Measurements from ENCODE around the gene NDRG2.
"Not testable (repeated sequence)": the region's sequence is repeated elsewhere in the genome, so short reads cannot be mapped to it uniquely, and the experiment has no call there.

NDRG2 gene

GRCh38 chr14:21043974-21044618 is 19.2 kb upstream of the NDRG2 start:
- Histone ChIP-seq H3K9ac (no peak overlapping the region), H3K4me1 (peaks cover 12% of the 10 kb centered on the region), H3K27me3 (no peaks in the 10 kb centered on the region), H3K36me3 (no peaks in the 10 kb centered on the region), H3K27ac (no peak overlapping the region), H4K20me1 (no peaks in the 10 kb centered on the region), H3K4me2 (peak overlapping the region; percentile 38), H3K9me3 (no peaks in the 10 kb centered on the region), H3K4me3 (no peak overlapping the region)
- peak; percentile 56; the same call in 1 of the 2 replicates for TF ChIP-seq Cebpa-rat (IDR thresholded peaks at IDR 0.05)

GRCh38 chr14:21043387-21043973 is 18.6 kb upstream of the NDRG2 start:
- H4K20me1 ChIP-seq, result no peaks in the 10 kb centered on the region
- no peaks in the 10 kb centered on the region for H3K9me3 ChIP-seq
- H3K9ac ChIP-seq, result no peak overlapping the region
- H3K4me1 ChIP-seq, result peaks cover 12% of the 10 kb centered on the region
- no peak for TF ChIP-seq Cebpa-rat (IDR thresholded peaks at IDR 0.05)
- no peak overlapping the region for H3K4me2 ChIP-seq
- no peaks in the 10 kb centered on the region for H3K27me3 ChIP-seq
- H3K36me3 ChIP-seq, result no peaks in the 10 kb centered on the region
- no peak overlapping the region for H3K27ac ChIP-seq
- H3K4me3 ChIP-seq, result no peak overlapping the region

- H3K9ac ChIP-seq, result no peak overlapping the region
- no peak overlapping the region for H3K27ac ChIP-seq
- H3K4me3 ChIP-seq, result no peak overlapping the region
These were observed 18.1 kb upstream of the NDRG2 start for GRCh38 chr14:21042918-21043317.

GRCh38 chr14:21041676-21042433 is 17.0 kb upstream of the NDRG2 start, which contains the start of gene RNASE7:
Gene RNASE7, plus strand, starts transcription at chr14:21042362. Its CDS starts 631 bp downstream, at chr14:21042993.
- Histone ChIP-seq H3K4me3 (no peak within 1 kb of the TSS), H3K27me3 (no peaks in the 10 kb centered on the region), H3K27ac (no peak within 1 kb of the TSS), H3K4me2 (no peak within 1 kb of the TSS), H3K4me1 (peaks cover 12% of the 10 kb centered on the region), H3K36me3 (no peaks in the 10 kb centered on the region), H3K9me3 (no peaks in the 10 kb centered on the region), H3K9ac (no peak within 1 kb of the TSS), H4K20me1 (no peaks in the 10 kb centered on the region)
- no peak for TF ChIP-seq Cebpa-rat (IDR thresholded peaks at IDR 0.05)

More at GRCh38 chr14:21042918-21043317, 18.1 kb upstream of the NDRG2 start:
- Histone ChIP-seq H3K4me2 (no peak overlapping the region), H3K36me3 (no peaks in the 10 kb centered on the region), H4K20me1 (no peaks in the 10 kb centered on the region), H3K27me3 (no peaks in the 10 kb centered on the region), H3K4me1 (peaks cover 12% of the 10 kb centered on the region), H3K9me3 (no peaks in the 10 kb centered on the region)
- TF ChIP-seq Cebpa-rat (IDR thresholded peaks at IDR 0.05), result no peak

GRCh38 chr14:21040941-21041340 is 16.1 kb upstream of the NDRG2 start:
- peaks cover 12% of the 10 kb centered on the region for H3K4me1 ChIP-seq
- H4K20me1 ChIP-seq, H3K9ac ChIP-seq, H3K4me3 ChIP-seq, H3K36me3 ChIP-seq, H3K27me3 ChIP-seq, H3K27ac ChIP-seq, H3K9me3 ChIP-seq, H3K4me2 ChIP-seq: not testable (repeated sequence)

- H3K27ac ChIP-seq, result no peak overlapping the region
- peaks cover 12% of the 10 kb centered on the region for H3K4me1 ChIP-seq
- no peak overlapping the region for H3K9ac ChIP-seq
- H4K20me1 ChIP-seq, result no peaks in the 10 kb centered on the region
- TF ChIP-seq Cebpa-rat (IDR thresholded peaks at IDR 0.05), result no peak
- H3K9me3 ChIP-seq, result no peaks in the 10 kb centered on the region
- H3K27me3 ChIP-seq, result no peaks in the 10 kb centered on the region
- H3K4me2 ChIP-seq, result no peak overlapping the region
- no peak overlapping the region for H3K4me3 ChIP-seq
- no peaks in the 10 kb centered on the region for H3K36me3 ChIP-seq
These were observed 15.6 kb upstream of the NDRG2 start for GRCh38 chr14:21040370-21040925.

- H3K9me3 ChIP-seq, result no peaks in the 10 kb centered on the region
- no peak for TF ChIP-seq Cebpa-rat (IDR thresholded peaks at IDR 0.05)
- H3K4me1 ChIP-seq, result peaks cover 9% of the 10 kb centered on the region
- no peaks in the 10 kb centered on the region for H3K27me3 ChIP-seq
- no peak overlapping the region for H3K27ac ChIP-seq
- H4K20me1 ChIP-seq, result no peaks in the 10 kb centered on the region
- no peak overlapping the region for H3K9ac ChIP-seq
- H3K4me2 ChIP-seq, result no peak overlapping the region
- H3K36me3 ChIP-seq, result no peaks in the 10 kb centered on the region
- no peak overlapping the region for H3K4me3 ChIP-seq
These were observed 14.9 kb upstream of the NDRG2 start for GRCh38 chr14:21039585-21040369.

- H3K27me3 ChIP-seq, result no peaks in the 10 kb centered on the region
- no peaks in the 10 kb centered on the region for H3K4me1 ChIP-seq
- no peak for TF ChIP-seq Cebpa-rat (IDR thresholded peaks at IDR 0.05)
- no peaks in the 10 kb centered on the region for H3K9me3 ChIP-seq
- H3K9ac ChIP-seq, result no peak overlapping the region
- H4K20me1 ChIP-seq, result no peaks in the 10 kb centered on the region
- H3K4me3 ChIP-seq, result no peak overlapping the region
- H3K36me3 ChIP-seq, result no peaks in the 10 kb centered on the region
- no peak overlapping the region for H3K27ac ChIP-seq
- H3K4me2 ChIP-seq, result no peak overlapping the region
These were observed 13.9 kb upstream of the NDRG2 start for GRCh38 chr14:21038441-21039422.

All from BLaER1 (cell line).